ENCODE measurements around the gene ZNF628.

Gene ZNF628

DNA sequence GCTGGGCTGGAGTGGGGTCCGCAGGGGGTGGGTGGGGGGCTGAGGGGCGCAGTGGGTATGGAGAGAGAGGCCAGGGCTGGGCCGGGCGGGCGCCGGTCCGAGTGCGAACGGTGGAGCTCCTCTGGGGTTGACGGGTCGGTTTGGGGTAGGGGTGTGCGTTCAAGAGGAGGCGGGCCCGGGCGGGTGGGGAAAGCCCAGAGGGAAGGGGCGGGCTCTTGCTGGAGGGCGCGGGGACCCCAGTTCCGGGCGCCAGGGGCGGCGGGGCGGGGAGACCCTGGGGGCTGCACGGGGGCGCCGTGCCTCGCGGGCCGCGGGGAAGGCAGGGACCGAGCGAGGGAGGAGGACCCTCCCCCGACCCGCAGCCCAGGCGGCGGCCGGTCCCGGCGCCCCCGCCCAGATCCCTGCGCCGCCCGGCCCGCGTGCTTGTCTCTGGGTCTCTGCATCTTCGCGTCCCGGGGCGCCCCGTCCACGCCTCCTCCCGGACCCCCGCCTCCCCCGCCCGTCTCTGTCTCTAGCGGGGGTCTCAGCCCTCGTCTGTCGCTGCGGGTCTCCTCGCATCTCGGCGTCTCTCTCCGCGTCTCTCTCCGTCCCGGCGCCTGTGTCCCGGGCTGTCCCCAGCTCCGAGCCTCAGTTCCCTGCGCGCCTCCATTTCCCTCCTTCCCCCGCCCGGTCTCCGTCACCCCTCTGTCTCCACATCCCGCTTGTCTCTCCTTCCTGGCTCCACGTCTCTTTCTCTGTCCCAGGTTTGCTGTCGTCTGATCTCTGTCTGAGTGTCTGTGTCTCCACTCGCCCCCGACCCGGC is 25.1 kb upstream of the ZNF628 start:
- DNase-seq, result peak; percentile 25

DNA sequence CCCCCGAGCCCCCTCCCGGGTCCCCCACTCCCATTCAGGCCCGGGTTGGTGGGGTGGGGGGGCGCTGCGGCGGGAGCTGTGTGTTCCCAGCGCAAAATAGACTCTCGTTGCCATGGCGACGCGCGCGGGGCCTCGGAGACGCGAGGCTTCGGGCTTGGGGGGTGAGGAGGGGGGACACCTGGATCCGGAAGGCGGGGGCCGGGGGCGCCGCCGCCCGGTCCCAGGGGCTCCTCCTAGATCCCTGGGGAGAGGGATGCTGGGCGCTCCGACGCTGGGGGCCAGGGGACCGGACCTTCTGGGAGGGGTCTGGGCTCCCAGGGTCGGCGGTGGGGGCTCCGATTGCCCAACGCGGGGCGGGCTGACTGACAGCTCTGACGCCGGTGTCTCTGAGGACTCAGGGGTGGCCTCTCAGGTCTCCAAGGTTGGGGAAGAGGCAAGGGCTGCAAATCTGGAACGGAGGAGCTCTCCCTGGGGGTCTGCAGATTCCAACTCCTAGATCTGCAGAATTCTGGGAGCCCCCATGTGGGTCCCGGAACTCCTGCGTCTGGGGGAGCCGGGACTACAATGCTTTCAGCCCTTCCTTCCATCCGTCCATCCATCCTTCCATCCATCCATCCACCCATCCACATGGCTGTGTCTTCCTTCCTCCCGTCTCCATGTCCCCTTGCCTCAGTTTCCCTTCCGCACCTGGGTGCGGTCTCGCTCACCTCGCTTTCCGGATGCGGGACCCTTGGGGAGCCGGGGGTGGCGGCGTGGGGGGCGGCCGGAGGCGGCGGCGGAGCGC is 24.3 kb upstream of the ZNF628 start:
- peak; percentile 46 for DNase-seq

DNA sequence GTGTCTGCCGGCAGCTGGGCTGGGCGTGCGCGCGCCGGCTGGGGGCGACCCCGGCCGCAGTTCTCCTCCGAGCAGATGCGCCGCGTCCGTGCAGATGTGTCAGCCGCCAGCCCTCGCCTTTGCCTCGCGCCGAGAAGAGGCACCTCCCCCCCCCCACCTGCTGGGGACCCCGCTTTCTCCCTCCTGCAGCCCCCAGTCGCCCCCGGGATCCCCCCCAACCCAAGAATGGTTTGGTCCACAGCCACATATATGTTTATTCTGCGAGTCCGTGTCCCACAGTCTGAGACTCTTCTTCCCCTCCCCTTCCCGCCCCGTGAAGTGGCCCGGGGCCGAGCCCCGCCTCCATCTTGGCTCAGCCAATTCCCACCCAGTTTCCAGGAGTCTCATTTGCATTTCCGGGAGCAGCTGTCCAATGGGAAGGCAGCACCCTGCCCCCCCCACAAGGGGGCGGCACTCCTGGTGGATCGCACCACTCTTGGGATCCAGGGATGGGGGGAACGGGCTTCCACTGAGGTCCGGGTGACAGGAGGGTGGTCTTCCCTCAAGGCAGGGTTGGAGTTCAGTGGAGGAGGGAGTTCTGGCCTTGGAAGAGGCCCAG is 23.6 kb upstream of the ZNF628 start:
- peak; percentile 58 for DNase-seq

- DNase-seq, result no peak
Measured at GRCh38 chr19:55453511-55454260, 22.7 kb upstream of the ZNF628 start.

DNA sequence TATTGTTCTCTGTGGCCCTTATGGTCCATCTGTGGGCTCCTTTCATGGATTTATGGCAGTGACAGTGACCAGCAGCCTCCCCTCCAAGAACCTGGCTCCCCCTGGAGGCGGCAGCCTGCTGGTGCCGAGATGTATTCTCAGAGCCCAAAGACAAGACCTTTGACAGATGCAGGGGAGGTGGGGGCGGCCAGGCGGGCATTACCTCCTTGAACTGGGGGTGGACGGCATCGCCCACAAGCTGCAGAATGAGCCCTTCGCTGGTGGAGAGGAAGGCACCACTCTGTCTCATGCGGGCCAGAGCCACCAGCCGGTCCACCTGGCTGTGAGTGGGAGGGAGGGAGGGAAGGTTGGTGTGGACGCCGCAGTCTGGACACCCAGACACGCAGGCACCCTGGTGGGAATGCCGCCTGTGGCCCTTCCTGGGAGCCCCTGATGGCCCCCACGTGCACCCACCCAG is 21.6 kb upstream of the ZNF628 start:
- DNase-seq, result peak; percentile 50

DNA sequence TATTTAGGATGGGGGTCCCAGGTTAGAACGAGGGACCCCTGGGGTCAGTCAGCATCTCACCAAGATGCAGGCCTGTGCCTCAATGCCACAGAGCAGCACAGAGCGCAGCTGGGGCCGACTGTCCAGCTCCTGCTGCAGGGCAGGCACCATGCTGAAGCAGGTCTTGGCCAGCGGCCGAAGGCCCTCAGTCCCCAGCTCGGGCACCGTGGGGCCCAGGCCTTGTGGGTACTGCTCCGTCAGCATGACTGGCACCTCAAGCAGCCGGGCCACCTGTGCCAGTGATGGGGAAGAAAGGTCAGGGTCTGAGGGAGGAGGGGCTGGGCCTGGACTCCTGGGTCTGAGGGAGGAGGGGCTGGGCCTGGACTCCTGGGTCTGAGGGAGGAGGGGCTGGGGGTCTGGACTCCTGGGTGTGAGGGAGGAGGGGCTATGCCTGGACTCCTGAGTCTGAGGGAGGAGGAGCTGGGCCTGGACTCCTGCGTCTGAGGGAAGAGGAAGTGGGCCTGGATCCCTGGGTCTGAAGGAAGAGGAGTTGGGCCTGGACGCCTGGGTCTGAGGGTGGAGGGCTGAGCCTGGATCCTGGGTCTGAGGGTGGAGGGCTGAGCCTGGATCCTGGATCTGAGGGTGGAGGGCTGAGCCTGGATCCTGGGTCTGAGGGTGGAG is 20.7 kb upstream of the ZNF628 start:
- DNase-seq, result no peak

GRCh38 chr19:55456347-55456746 is 20.1 kb upstream of the ZNF628 start:
- no peak for DNase-seq

DNA sequence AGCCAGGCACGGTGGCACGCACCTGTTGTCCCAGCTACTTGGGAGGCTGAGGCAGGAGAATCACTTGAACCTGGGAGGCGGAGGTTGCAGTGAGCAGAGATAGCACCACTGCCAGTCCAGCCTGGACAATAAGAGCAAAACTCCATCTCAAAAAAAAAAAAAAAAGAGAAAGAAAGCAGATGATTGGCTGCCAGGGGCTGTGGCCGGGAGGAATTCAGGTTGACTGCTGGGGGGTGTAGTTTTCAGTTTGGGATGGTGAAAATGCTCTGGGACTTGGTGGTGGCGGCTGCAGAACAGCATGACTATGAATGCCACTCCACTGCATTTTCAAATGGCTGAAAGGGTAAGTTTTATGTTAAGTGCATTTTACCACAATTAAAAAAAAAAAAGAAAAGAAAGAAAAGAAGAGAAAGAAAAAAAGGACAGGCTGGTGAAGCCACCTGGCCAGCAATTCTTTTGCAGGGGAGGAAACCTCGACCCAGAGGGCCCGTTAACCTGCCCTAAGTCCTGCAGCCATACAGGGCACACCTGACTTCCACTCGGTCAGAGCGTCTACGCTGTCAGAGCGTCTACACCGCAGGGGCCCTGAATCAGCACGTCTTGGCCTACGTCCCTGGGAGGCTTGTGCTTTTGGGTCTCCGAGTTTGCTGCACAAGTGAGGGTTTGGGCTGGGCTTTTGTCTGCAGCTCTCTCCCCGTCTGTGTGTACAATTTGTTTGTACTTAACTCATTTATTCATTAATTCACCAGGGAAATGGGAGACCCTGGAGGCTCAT is 18.5 kb upstream of the ZNF628 start:
- no peak for DNase-seq

GRCh38 chr19:55459551-55459949 is 16.9 kb upstream of the ZNF628 start:
- no peak for DNase-seq

DNA sequence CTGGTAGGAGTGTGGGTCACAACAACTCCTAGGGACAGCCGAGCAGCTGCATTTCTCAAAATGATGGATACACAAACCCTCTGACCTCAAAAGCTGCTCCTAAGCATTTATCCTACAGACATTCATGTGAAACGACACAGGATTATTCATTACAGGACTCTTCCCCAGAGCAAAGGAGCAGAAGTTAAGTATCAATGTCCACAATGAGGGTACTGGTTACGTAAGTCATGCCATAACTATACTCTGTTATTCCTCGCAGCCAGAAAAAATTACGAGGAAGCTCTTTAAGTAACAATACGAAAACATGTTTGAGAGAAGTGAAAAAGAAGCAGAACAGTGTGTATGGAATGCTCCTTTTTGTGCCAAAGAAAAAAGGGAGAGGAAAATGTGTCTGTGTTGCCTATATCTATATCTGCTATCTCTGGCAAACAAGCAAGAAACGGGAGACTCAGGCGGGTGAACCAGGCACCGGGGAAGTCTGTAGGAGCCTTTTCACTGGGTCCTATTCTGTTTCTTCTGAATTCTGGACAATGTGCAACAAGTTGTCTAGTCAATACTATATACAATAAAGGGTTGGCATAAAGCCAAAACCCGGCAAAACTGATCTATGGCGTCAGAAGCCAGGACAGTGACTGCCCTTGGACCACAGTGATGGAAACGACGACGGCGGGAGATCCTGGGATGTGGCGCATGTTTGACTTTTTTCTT is 16.3 kb upstream of the ZNF628 start:
- DNase-seq, result no peak

- peak; percentile 34 for DNase-seq
Measured at GRCh38 chr19:55460670-55461258, 15.7 kb upstream of the ZNF628 start.

GRCh38 chr19:55461259-55461973 is 15.0 kb upstream of the ZNF628 start, which contains the start of gene ISOC2:
Gene ISOC2 (minus strand): TSS chr19:55461642. CDS start chr19:55456486, 5,156 bp downstream.
- peak; percentile 100 for DNase-seq

GRCh38 chr19:55461974-55462626 is 14.3 kb upstream of the ZNF628 start:
- DNase-seq, result no peak

DNA sequence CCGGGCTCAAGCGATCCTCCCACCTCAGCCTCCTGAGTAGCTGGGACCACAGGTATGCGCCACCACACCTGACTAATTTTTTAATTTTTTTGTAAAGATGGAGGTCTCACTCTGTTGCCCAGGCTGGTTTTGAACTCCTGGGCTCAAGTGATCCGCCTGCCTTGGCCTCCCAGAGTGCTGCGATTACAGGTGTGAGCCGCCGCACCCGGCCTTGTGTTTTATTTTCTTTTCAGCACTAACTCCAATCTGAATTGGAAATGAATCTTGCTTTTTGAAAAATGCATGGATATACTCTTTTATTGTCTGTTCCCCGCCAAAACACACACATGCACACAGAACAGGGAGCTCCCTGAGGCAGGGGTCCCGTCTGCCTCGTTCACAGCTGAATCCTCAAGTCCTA is 13.7 kb upstream of the ZNF628 start:
- no peak for DNase-seq

DNA sequence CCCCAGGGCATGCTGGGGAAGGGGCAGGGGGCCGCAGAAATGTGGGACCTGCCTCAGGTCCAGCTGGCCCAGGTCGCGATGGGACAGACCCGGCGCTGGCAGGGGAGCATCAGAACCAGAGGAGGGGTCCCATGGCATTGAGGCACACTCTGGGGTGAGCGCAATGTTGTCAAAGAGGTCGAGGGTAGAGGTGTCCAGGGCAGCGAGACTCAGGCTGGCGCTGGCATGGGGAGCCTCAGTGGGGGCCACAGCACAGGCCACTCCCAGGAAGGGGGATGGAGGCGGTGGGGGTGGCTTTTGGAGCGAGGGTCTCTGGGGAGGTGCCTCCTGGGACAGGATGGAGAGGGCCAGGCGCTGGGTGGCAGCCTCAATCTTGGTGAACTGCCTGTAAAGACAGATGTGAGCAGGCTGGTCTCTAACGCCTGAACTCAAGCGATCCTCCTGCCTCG is 12.8 kb upstream of the ZNF628 start:
- no peak for DNase-seq

- DNase-seq, result no peak
Measured at GRCh38 chr19:55464039-55464661, 12.3 kb upstream of the ZNF628 start.

DNA sequence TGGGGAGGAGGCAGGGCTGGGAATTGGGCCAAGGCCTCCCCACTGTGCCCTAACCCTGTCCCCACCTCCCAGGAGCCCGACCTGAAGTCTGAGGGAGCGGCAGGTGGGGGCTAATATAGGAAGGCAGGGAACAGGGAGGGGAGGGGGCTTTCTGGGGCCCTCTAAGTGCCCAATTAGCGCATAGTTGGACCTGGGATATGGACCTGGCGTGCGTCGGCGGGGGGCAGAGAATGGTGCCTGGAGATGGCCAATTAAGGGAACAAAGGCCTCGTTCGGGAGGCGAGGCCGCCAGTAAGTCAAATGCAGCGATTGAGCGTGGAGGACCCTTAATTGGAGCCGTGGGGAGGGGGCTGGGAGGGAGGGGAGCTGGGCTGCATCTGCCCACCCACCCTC is 11.8 kb upstream of the ZNF628 start, which contains the start of gene C19orf85:
Gene C19orf85, minus strand, starts transcription at position 90 of the 393 bp plus-strand sequence. CDS start 197 bp downstream, outside the sequence.
- DNase-seq, result no peak

- no peak for DNase-seq
Measured at GRCh38 chr19:55465460-55466240, 10.8 kb upstream of the ZNF628 start.

Data from CD4-positive, alpha-beta T cell treated with Interleukin-12 subunit alpha and Interleukin-12 subunit beta, for 1 hour (primary cell).